GM12891 (cell line): ENCODE data around the gene CSH1.

Experiments used
- POLR2A ChIP-seq: IDR thresholded peaks from 2 replicates; pipeline ENCODE4 v1.6.1; 2011; ENCODE audit warnings: low read depth, low read length, control low read depth
- POLR2AphosphoS5 ChIP-seq: IDR thresholded peaks from 2 replicates; pipeline ENCODE4 v1.6.1; 2011; ENCODE audit warnings: low read depth, low read length, control low read depth
- POU2F2 ChIP-seq: IDR thresholded peaks from 2 replicates; pipeline ENCODE4 v1.6.1; 2011; ENCODE audit warnings: low read depth, mild to moderate bottlenecking, control low read depth, low read length, moderate library complexity

GRCh38 chr17:63881935-63882601 lies 14.3 kb downstream of the CSH1 start, which contains the start of gene GH2:
- no peak for TF ChIP-seq POLR2A
- no peak for TF ChIP-seq POLR2AphosphoS5
- no peak for TF ChIP-seq POU2F2
